Lung (tissue), 12 donors: ENCODE data around the gene XRN1. TPM values are rescaled to one million over a fixed set of nuclear protein-coding genes. Genes with fewer than 3 reads are reported as not detected.

Experiments
- ATAC-seq: fragments of 200-7000 bp; cut with Tn5 transposase; one replicate; pipeline ENCODE4 v1.9.1; 2020; ENCODE audit warnings: moderate number of reproducible peaks; ENCODE audit not compliant: insufficient read depth, low FRiP score
- DNase-seq, 3 donors: peaks; one replicate each; pipeline ENCODE4 v3.0.0-alpha.2; 2013 to 2017
- H3K27ac ChIP-seq, 2 donors: one replicate each; pipeline ENCODE4 v1.5.1; 2013; ENCODE audit warnings: mild to moderate bottlenecking in 2 of 2, moderate library complexity in 2 of 2, control low read depth in 1 of 2, inconsistent platforms in 1 of 2, low read depth in 1 of 2, low read length in 1 of 2
- H3K27me3 ChIP-seq, 3 donors: one replicate each; pipeline ENCODE4 v1.5.1; 2013; ENCODE audit warnings: low read length in 2 of 3; ENCODE audit not compliant: control insufficient read depth in 3 of 3, insufficient read depth in 3 of 3
- H3K36me3 ChIP-seq, 4 donors: one replicate each; pipeline ENCODE4 v1.5.1; 2013; ENCODE audit warnings: low read length in 4 of 4, mild to moderate bottlenecking in 1 of 4, moderate library complexity in 1 of 4; ENCODE audit not compliant: control insufficient read depth in 4 of 4, insufficient read depth in 4 of 4
- H3K4me1 ChIP-seq, 5 donors: one replicate each; pipeline ENCODE4 v1.5.1; 2013; ENCODE audit warnings: low read length in 5 of 5, mild to moderate bottlenecking in 2 of 5, moderate library complexity in 1 of 5; ENCODE audit not compliant: control insufficient read depth in 5 of 5, insufficient read depth in 5 of 5
- H3K4me3 ChIP-seq: one replicate; pipeline ENCODE4 v1.5.1; 2013; ENCODE audit warnings: mild to moderate bottlenecking, control low read depth, moderate library complexity
- H3K9ac ChIP-seq, 2 donors: one replicate each; pipeline ENCODE4 v1.5.1; 2013; ENCODE audit warnings: low read length in 2 of 2, control low read depth in 1 of 2; ENCODE audit not compliant: insufficient read depth in 1 of 2
- H3K9me3 ChIP-seq, 4 donors: one replicate each; pipeline ENCODE4 v1.5.1; 2013; ENCODE audit warnings: low read length in 3 of 4, mild to moderate bottlenecking in 1 of 4, moderate library complexity in 1 of 4; ENCODE audit not compliant: control insufficient read depth in 4 of 4, insufficient read depth in 3 of 4
- CTCF ChIP-seq: IDR thresholded peaks from 2 replicates; pipeline ENCODE4 v1.5.1; 2012; ENCODE audit warnings: mild to moderate bottlenecking; ENCODE audit errors: control extremely low read depth, extremely low read depth
- WGBS, 2 donors: extraction: QIAGEN DNeasy Blood & Tissue Kit; methylation state at CpG; one replicate each; pipeline ENCODE4 v1.1.7; 2013; 5-methylcytosine and 5-hydroxymethylcytosine counted together
- polyA plus RNA-seq, 2 donors: library from polyadenylated mRNA; stranded (reverse); fragments of 200-250 nt; gene quantifications; one replicate each; pipeline ENCODE4 v1.2.1, GENCODE V29; 2013
- total RNA-seq, 2 donors: library from RNA; depleted of rRNA in 1 of 2; stranded (reverse); fragments of >200 nt in 1 of 2; gene quantifications; one replicate each; pipeline ENCODE4 v1.2.1, GENCODE V29; 2014 to 2021
- donor health status: control.
- donor health status: control.
- donor health status: Bipolar disorder and iron deficiency.
- donor health status: healthy.
- donor health status: DM: yes; HTN: yes; CAD: no.

XRN1 gene
- total and polyA plus RNA-seq, 4 donors, result 4.9 to 147 (median 18.5) TPM

- Histone ChIP-seq H3K4me3 (no peak overlapping the region), H3K4me1 (no peaks in the 10 kb centered on the region), H3K9ac (no peak overlapping the region), H3K36me3 (no peaks in the 10 kb centered on the region), H3K9me3 (peaks cover 0 to 6% (median 1%) of the 10 kb centered on the region in 4 donors), H3K27ac (no peak overlapping the region), H3K27me3 (no peaks in the 10 kb centered on the region)
- WGBS, 2 donors, result 92 to 96% methylated on average over 4 of the region's 4 CpGs
- TF ChIP-seq CTCF, result no peak
- no peak for DNase-seq
- ATAC-seq, result no peak
Measured at GRCh38 chr3:142470826-142471225, 23.0 kb upstream of the XRN1 start.

GRCh38 chr3:142468456-142468855 lies 20.6 kb upstream of the XRN1 start:
- H3K4me3 ChIP-seq, result no peak overlapping the region
- no peaks in the 10 kb centered on the region for H3K27me3 ChIP-seq
- ATAC-seq (no peak), DNase-seq (no peak)
- TF ChIP-seq CTCF, result no peak
- H3K9ac ChIP-seq, result no peak overlapping the region
- peaks cover 0 to 4% (median under 1%) of the 10 kb centered on the region in 4 donors for H3K9me3 ChIP-seq
- H3K4me1 ChIP-seq, result no peaks in the 10 kb centered on the region
- 97% methylated on average over 4 of the region's 4 CpGs for WGBS, 2 donors
- H3K27ac ChIP-seq, result no peak overlapping the region
- H3K36me3 ChIP-seq, result no peaks in the 10 kb centered on the region

GRCh38 chr3:142467768-142468167 lies 19.9 kb upstream of the XRN1 start:
- H3K4me1 ChIP-seq, result no peaks in the 10 kb centered on the region
- H3K27me3 ChIP-seq, result no peaks in the 10 kb centered on the region
- H3K27ac ChIP-seq, result no peak overlapping the region
- H3K9ac ChIP-seq, result no peak overlapping the region
- H3K4me3 ChIP-seq, result no peak overlapping the region
- no peak for DNase-seq
- no peaks in the 10 kb centered on the region for H3K9me3 ChIP-seq
- H3K36me3 ChIP-seq, result no peaks in the 10 kb centered on the region
- no peak for TF ChIP-seq CTCF
- no peak for ATAC-seq
- WGBS, 2 donors, result 89 to 93% methylated on average over 3 of the region's 3 CpGs

- Histone ChIP-seq H3K4me3 (no peak overlapping the region), H3K27me3 (no peaks in the 10 kb centered on the region), H3K36me3 (peaks cover 0 to 11% (median 6%) of the 10 kb centered on the region in 4 donors), H3K27ac (no peak overlapping the region), H3K9ac (no peak overlapping the region), H3K9me3 (no peaks in the 10 kb centered on the region), H3K4me1 (no peaks in the 10 kb centered on the region)
- TF ChIP-seq CTCF, result no peak
- WGBS, 2 donors, result 81 to 88% methylated on average over 3 of the region's 3 CpGs
- ATAC-seq (no peak), DNase-seq (no peak)
Measured at GRCh38 chr3:142460689-142461088, 12.9 kb upstream of the XRN1 start.
